H1 (cell line): ENCODE measurements around the gene CUEDC2. TPM values are rescaled to one million over a fixed set of nuclear protein-coding genes. Genes with fewer than 3 reads are reported as not detected.

ENCODE experiments used
- CBX8 ChIP-seq: fragments of 300-800, 300-1000 bp; sonication (generic); IDR thresholded peaks from 2 replicates; pipeline ENCODE4 v1.7.1; 2016; ENCODE audit warnings: low read depth, low read length, borderline replicate concordance
- CEBPB ChIP-seq: IDR thresholded peaks from 2 replicates; pipeline ENCODE4 v1.6.1; 2012; ENCODE audit warnings: low read depth, low read length
- CHD2 ChIP-seq: IDR thresholded peaks from 2 replicates; pipeline ENCODE4 v1.6.1; 2012; ENCODE audit warnings: low read length, improper control_type of control experiment
- JUND ChIP-seq: IDR thresholded peaks from 2 replicates; pipeline ENCODE4 v1.6.1; 2011; ENCODE audit warnings: mild to moderate bottlenecking, improper control_type of control experiment, low read length
- RFX5 ChIP-seq: IDR thresholded peaks from 2 replicates; pipeline ENCODE4 v1.6.1; 2011; ENCODE audit warnings: low read depth, low read length, improper control_type of control experiment, borderline replicate concordance
- RNF2 ChIP-seq: fragments of 200-900, 300-1000 bp; sonication (generic); IDR thresholded peaks from 2 replicates; pipeline ENCODE4 v1.7.1; 2016; ENCODE audit warnings: borderline replicate concordance, low read depth, mild to moderate bottlenecking, antibody characterized with exemption, low read length; ENCODE audit not compliant: poor library complexity, severe bottlenecking; ENCODE audit errors: missing control alignments
- SAP30 ChIP-seq: fragments of 300-600 bp; sonication (generic); IDR thresholded peaks from 2 replicates; pipeline ENCODE4 v1.7.1; 2012; ENCODE audit warnings: low read length, moderate library complexity, mild to moderate bottlenecking, inconsistent platforms; ENCODE audit not compliant: insufficient read depth, insufficient replicate concordance
- TAF1 ChIP-seq: IDR thresholded peaks from 2 replicates; pipeline ENCODE4 v1.6.1; 2011; ENCODE audit warnings: mild to moderate bottlenecking, low read depth, low read length
- polyA plus RNA-seq, 7 experiments: library from polyadenylated mRNA; depleted of rRNA in 3 of 7; stranded (reverse) in 5 of 7; unstranded in 2 of 7; fragments of >200 nt in 5 of 7; fragments of 200-250 nt in 2 of 7; gene quantifications; 1 replicate in 5 of 7; 2 replicates in 1 of 7; 4 replicates in 1 of 7; pipeline versions ENCODE4 v1.2.1 to v1.2.3, GENCODE V29; 2011 to 2013; ENCODE audit warnings: missing spikeins in 2 of 7, mixed read lengths in 2 of 7
- total RNA-seq: library from RNA; stranded (reverse); fragmentation: NEBNext Ultra II Directional; extraction: Animal tissue kit (Norgen Biotek cat#: 25700); gene quantifications from 2 replicates; pipeline ENCODE4 v1.2.1, GENCODE V29; 2021
- TF ChIP-seq, protein P1 (sequence below): fragments of 300-600 bp; sonication (generic); IDR thresholded peaks from 2 replicates; pipeline ENCODE4 v1.7.1; 2012; ENCODE audit warnings: low read length, moderate library complexity, mild to moderate bottlenecking, inconsistent platforms; ENCODE audit not compliant: insufficient replicate concordance

The CUEDC2 gene
- total and polyA plus RNA-seq, 2 of the 8 experiments (the other 6 are each of a cell fraction or from before 2014, with no cell fraction given): 41.7 to 55.2 TPM

DNA sequence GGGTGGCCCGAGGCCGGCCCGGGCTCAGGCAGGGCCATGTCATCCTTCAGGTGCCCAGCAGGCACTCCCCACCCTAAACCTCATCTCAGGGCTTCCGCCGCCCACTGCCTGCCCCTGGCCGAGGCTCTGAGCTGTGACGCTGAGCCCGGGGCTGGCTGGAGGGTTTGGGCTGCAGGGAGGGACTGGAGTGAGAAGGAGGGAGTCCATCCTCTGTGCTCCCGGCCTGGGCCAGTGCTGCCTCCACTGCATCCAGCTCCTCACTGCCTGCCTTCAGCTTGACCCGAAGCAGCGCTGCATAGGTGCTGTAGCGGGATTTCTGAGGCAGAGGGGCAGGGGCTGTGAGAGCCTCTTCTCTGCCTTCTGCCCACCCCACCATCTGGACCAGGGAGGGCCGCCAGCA, 29.3 kb downstream of the CUEDC2 start (continued):
- TF ChIP-seq, protein P1, sequence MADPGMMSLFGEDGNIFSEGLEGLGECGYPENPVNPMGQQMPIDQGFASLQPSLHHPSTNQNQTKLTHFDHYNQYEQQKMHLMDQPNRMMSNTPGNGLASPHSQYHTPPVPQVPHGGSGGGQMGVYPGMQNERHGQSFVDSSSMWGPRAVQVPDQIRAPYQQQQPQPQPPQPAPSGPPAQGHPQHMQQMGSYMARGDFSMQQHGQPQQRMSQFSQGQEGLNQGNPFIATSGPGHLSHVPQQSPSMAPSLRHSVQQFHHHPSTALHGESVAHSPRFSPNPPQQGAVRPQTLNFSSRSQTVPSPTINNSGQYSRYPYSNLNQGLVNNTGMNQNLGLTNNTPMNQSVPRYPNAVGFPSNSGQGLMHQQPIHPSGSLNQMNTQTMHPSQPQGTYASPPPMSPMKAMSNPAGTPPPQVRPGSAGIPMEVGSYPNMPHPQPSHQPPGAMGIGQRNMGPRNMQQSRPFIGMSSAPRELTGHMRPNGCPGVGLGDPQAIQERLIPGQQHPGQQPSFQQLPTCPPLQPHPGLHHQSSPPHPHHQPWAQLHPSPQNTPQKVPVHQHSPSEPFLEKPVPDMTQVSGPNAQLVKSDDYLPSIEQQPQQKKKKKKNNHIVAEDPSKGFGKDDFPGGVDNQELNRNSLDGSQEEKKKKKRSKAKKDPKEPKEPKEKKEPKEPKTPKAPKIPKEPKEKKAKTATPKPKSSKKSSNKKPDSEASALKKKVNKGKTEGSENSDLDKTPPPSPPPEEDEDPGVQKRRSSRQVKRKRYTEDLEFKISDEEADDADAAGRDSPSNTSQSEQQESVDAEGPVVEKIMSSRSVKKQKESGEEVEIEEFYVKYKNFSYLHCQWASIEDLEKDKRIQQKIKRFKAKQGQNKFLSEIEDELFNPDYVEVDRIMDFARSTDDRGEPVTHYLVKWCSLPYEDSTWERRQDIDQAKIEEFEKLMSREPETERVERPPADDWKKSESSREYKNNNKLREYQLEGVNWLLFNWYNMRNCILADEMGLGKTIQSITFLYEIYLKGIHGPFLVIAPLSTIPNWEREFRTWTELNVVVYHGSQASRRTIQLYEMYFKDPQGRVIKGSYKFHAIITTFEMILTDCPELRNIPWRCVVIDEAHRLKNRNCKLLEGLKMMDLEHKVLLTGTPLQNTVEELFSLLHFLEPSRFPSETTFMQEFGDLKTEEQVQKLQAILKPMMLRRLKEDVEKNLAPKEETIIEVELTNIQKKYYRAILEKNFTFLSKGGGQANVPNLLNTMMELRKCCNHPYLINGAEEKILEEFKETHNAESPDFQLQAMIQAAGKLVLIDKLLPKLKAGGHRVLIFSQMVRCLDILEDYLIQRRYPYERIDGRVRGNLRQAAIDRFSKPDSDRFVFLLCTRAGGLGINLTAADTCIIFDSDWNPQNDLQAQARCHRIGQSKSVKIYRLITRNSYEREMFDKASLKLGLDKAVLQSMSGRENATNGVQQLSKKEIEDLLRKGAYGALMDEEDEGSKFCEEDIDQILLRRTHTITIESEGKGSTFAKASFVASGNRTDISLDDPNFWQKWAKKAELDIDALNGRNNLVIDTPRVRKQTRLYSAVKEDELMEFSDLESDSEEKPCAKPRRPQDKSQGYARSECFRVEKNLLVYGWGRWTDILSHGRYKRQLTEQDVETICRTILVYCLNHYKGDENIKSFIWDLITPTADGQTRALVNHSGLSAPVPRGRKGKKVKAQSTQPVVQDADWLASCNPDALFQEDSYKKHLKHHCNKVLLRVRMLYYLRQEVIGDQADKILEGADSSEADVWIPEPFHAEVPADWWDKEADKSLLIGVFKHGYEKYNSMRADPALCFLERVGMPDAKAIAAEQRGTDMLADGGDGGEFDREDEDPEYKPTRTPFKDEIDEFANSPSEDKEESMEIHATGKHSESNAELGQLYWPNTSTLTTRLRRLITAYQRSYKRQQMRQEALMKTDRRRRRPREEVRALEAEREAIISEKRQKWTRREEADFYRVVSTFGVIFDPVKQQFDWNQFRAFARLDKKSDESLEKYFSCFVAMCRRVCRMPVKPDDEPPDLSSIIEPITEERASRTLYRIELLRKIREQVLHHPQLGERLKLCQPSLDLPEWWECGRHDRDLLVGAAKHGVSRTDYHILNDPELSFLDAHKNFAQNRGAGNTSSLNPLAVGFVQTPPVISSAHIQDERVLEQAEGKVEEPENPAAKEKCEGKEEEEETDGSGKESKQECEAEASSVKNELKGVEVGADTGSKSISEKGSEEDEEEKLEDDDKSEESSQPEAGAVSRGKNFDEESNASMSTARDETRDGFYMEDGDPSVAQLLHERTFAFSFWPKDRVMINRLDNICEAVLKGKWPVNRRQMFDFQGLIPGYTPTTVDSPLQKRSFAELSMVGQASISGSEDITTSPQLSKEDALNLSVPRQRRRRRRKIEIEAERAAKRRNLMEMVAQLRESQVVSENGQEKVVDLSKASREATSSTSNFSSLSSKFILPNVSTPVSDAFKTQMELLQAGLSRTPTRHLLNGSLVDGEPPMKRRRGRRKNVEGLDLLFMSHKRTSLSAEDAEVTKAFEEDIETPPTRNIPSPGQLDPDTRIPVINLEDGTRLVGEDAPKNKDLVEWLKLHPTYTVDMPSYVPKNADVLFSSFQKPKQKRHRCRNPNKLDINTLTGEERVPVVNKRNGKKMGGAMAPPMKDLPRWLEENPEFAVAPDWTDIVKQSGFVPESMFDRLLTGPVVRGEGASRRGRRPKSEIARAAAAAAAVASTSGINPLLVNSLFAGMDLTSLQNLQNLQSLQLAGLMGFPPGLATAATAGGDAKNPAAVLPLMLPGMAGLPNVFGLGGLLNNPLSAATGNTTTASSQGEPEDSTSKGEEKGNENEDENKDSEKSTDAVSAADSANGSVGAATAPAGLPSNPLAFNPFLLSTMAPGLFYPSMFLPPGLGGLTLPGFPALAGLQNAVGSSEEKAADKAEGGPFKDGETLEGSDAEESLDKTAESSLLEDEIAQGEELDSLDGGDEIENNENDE: no peak
- TF ChIP-seq TAF1: no peak
- TF ChIP-seq CHD2: no peak
- no peak for TF ChIP-seq SAP30
- no peak for TF ChIP-seq JUND
- no peak for TF ChIP-seq RFX5
- TF ChIP-seq RNF2: no peak
- no peak for TF ChIP-seq CBX8
- TF ChIP-seq CEBPB: no peak
